Measurements from ENCODE around the gene ACSF3. TPM values are rescaled to one million over a fixed set of nuclear protein-coding genes. Genes with fewer than 3 reads are reported as not detected.

The ACSF3 gene
- total RNA-seq, 1 donor from 2014 or later = 14.5 TPM

- Histone ChIP-seq H3K4me2 (no peak overlapping the region), H3K4me3 (no peak overlapping the region), H3F3A (ENCODE audit: low read depth) (no peaks in the 10 kb centered on the region), H3K27me3 (peaks cover 30% of the 10 kb centered on the region), H2AFZ (replicated peaks) (no peak overlapping the region), H3K4me1 (peaks cover 19% of the 10 kb centered on the region), H3K9me3 (ENCODE audit: low read depth) (no peaks in the 10 kb centered on the region), H3K9ac (no peak overlapping the region), H3K36me3 (no peaks in the 10 kb centered on the region), H3K27ac (no peak overlapping the region), H4K20me1 (ENCODE audit: low read depth) (peaks cover 24% of the 10 kb centered on the region), H3K79me2 (ENCODE audit: low read depth) (no peaks in the 10 kb centered on the region)
- TF ChIP-seq CTCF (IDR thresholded peaks at IDR 0.05) (no peak), EZH2 (IDR thresholded peaks at IDR 0.05) (no peak), EZH2phosphoT487 (IDR thresholded peaks at IDR 0.05) (no peak)
- H3K4me3 Mint-ChIP-seq = no peak overlapping the region
- DNase-seq (ENCODE audit: low spot score) = no peak
- H3K27ac Mint-ChIP-seq = no peak overlapping the region
- peaks cover 5% of the 10 kb centered on the region for H3K27me3 Mint-ChIP-seq (ENCODE audit: insufficient read depth, low read depth)
- no peaks in the 10 kb centered on the region for H3K9me3 Mint-ChIP-seq
- no peaks in the 10 kb centered on the region for H3K36me3 Mint-ChIP-seq
- H3K4me1 Mint-ChIP-seq = peaks cover 12% of the 10 kb centered on the region
Observed at GRCh38 chr16:89174877-89175276, 81.2 kb downstream of the ACSF3 start.

- peaks cover 5% of the 10 kb centered on the region for H3K27me3 Mint-ChIP-seq (ENCODE audit: insufficient read depth, low read depth)
Observed at GRCh38 chr16:89175280-89176146, 81.9 kb downstream of the ACSF3 start.

GRCh38 chr16:89176147-89176690, 82.6 kb downstream of the ACSF3 start:
- Histone ChIP-seq H4K20me1 (ENCODE audit: low read depth) (peaks cover 18% of the 10 kb centered on the region), H3K4me2 (no peak overlapping the region), H3F3A (ENCODE audit: low read depth) (no peaks in the 10 kb centered on the region), H3K27me3 (peaks cover 17% of the 10 kb centered on the region), H3K9me3 (ENCODE audit: low read depth) (no peaks in the 10 kb centered on the region), H3K79me2 (ENCODE audit: low read depth) (no peaks in the 10 kb centered on the region), H3K4me1 (peaks cover 19% of the 10 kb centered on the region), H3K27ac (no peak overlapping the region), H3K9ac (no peak overlapping the region), H2AFZ (replicated peaks) (no peak overlapping the region), H3K36me3 (no peaks in the 10 kb centered on the region), H3K4me3 (no peak overlapping the region)
- Mint-ChIP-seq H3K4me1 (peaks cover 8% of the 10 kb centered on the region), H3K27ac (no peak overlapping the region), H3K36me3 (no peaks in the 10 kb centered on the region), H3K9me3 (no peaks in the 10 kb centered on the region), H3K27me3 (ENCODE audit: insufficient read depth, low read depth) (peaks cover 2% of the 10 kb centered on the region), H3K4me3 (no peak overlapping the region)
- TF ChIP-seq EZH2 (IDR thresholded peaks at IDR 0.05) (no peak), EZH2phosphoT487 (IDR thresholded peaks at IDR 0.05) (no peak), CTCF (IDR thresholded peaks at IDR 0.05) (no peak)
- no peak for DNase-seq (ENCODE audit: low spot score)

More at GRCh38 chr16:89175280-89176146, 81.9 kb downstream of the ACSF3 start:
- Histone ChIP-seq H4K20me1 (ENCODE audit: low read depth) (peaks cover 22% of the 10 kb centered on the region), H3F3A (ENCODE audit: low read depth) (no peaks in the 10 kb centered on the region), H3K27ac (no peak overlapping the region), H3K9me3 (ENCODE audit: low read depth) (no peaks in the 10 kb centered on the region), H3K27me3 (peaks cover 24% of the 10 kb centered on the region), H3K4me3 (no peak overlapping the region), H2AFZ (replicated peaks) (no peak overlapping the region), H3K4me1 (peaks cover 19% of the 10 kb centered on the region), H3K9ac (no peak overlapping the region), H3K79me2 (ENCODE audit: low read depth) (no peaks in the 10 kb centered on the region), H3K4me2 (no peak overlapping the region), H3K36me3 (no peaks in the 10 kb centered on the region)
- H3K4me1 Mint-ChIP-seq = peaks cover 12% of the 10 kb centered on the region
- no peaks in the 10 kb centered on the region for H3K36me3 Mint-ChIP-seq
- no peaks in the 10 kb centered on the region for H3K9me3 Mint-ChIP-seq
- no peak overlapping the region for H3K27ac Mint-ChIP-seq
- no peak overlapping the region for H3K4me3 Mint-ChIP-seq
- DNase-seq (ENCODE audit: low spot score) = no peak
- no peak for TF ChIP-seq EZH2phosphoT487 (IDR thresholded peaks at IDR 0.05)
- TF ChIP-seq CTCF (IDR thresholded peaks at IDR 0.05) = no peak
- TF ChIP-seq EZH2 (IDR thresholded peaks at IDR 0.05) = no peak

Data from neural progenitor cell (in vitro differentiated cells).